ENCODE results near the gene SHROOM3.

Gene SHROOM3

GRCh38 chr4:76729980-76730379 lies 295.0 kb downstream of the SHROOM3 start:
- TF ChIP-seq REST (IDR thresholded peaks at IDR 0.05; ENCODE audit: insufficient read depth in 1 of 2, low read depth in 2 of 2, low read length in 2 of 2) (no peak), TAF1 (IDR thresholded peaks at IDR 0.05; ENCODE audit: borderline replicate concordance, insufficient read depth, low read length) (no peak), FOXP2 (optimal IDR thresholded peaks at IDR 0.05; ENCODE audit: borderline replicate concordance, extremely low read depth, extremely low read length, insufficient read depth) (no peak), POLR2AphosphoS5 (IDR thresholded peaks at IDR 0.05; ENCODE audit: low read depth, low read length) (no peak), SIN3A (IDR thresholded peaks at IDR 0.05; ENCODE audit: borderline replicate concordance, insufficient read depth, low read length) (no peak)

GRCh38 chr4:76732246-76732645 lies 297.2 kb downstream of the SHROOM3 start:
- TF ChIP-seq SIN3A (IDR thresholded peaks at IDR 0.05; ENCODE audit: borderline replicate concordance, insufficient read depth, low read length) (no peak), POLR2AphosphoS5 (IDR thresholded peaks at IDR 0.05; ENCODE audit: low read depth, low read length) (no peak), TAF1 (IDR thresholded peaks at IDR 0.05; ENCODE audit: borderline replicate concordance, insufficient read depth, low read length) (no peak), FOXP2 (optimal IDR thresholded peaks at IDR 0.05; ENCODE audit: borderline replicate concordance, extremely low read depth, extremely low read length, insufficient read depth) (no peak), REST (IDR thresholded peaks at IDR 0.05; ENCODE audit: insufficient read depth in 1 of 2, low read depth in 2 of 2, low read length in 2 of 2) (no peak)

GRCh38 chr4:76733068-76733771 lies 298.2 kb downstream of the SHROOM3 start:
- TF ChIP-seq POLR2AphosphoS5 (IDR thresholded peaks at IDR 0.05; ENCODE audit: low read depth, low read length), result no peak

- TF ChIP-seq REST (IDR thresholded peaks at IDR 0.05; ENCODE audit: insufficient read depth in 1 of 2, low read depth in 2 of 2, low read length in 2 of 2), result no peak
- TF ChIP-seq POLR2AphosphoS5 (IDR thresholded peaks at IDR 0.05; ENCODE audit: low read depth, low read length), result no peak
- no peak for TF ChIP-seq SIN3A (IDR thresholded peaks at IDR 0.05; ENCODE audit: borderline replicate concordance, insufficient read depth, low read length)
- TF ChIP-seq FOXP2 (optimal IDR thresholded peaks at IDR 0.05; ENCODE audit: borderline replicate concordance, extremely low read depth, extremely low read length, insufficient read depth), result no peak
- no peak for TF ChIP-seq TAF1 (IDR thresholded peaks at IDR 0.05; ENCODE audit: borderline replicate concordance, insufficient read depth, low read length)
Observed at GRCh38 chr4:76736414-76736813, 301.4 kb downstream of the SHROOM3 start.

GRCh38 chr4:76737180-76737579 lies 302.2 kb downstream of the SHROOM3 start:
- TF ChIP-seq SIN3A (IDR thresholded peaks at IDR 0.05; ENCODE audit: borderline replicate concordance, insufficient read depth, low read length) (no peak), TAF1 (IDR thresholded peaks at IDR 0.05; ENCODE audit: borderline replicate concordance, insufficient read depth, low read length) (no peak), REST (IDR thresholded peaks at IDR 0.05; ENCODE audit: insufficient read depth in 1 of 2, low read depth in 2 of 2, low read length in 2 of 2) (no peak), POLR2AphosphoS5 (IDR thresholded peaks at IDR 0.05; ENCODE audit: low read depth, low read length) (no peak), FOXP2 (optimal IDR thresholded peaks at IDR 0.05; ENCODE audit: borderline replicate concordance, extremely low read depth, extremely low read length, insufficient read depth) (no peak)

Data from PFSK-1 (cell line).